ENCODE results near the gene VAT1.

Gene VAT1

DNA sequence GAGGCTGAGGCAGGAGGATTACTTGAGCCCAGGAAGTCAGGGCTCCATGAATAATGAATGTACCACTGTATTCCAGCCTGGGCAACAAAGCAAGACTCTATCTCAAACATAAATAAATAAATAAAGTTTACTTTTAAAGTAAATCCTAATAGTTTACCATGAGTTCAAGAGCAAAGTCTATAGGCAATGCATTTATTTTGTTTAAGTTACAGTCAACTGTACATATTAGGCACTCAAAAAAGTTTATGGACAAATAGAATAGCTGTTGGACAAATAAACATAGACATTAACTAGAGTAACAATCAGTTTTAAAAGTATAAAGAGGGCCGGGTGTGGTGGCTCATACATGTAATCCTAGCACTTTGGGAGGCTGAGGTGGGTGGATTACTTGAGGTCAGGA is 54.3 kb downstream of the VAT1 start:
- DNase-seq: no peak
